GM12874 (cell line): Measurements from ENCODE around the gene OCSTAMP.

Experiments used
- TF ChIP-seq, protein P1 (sequence below): IDR thresholded peaks from 2 replicates; pipeline ENCODE4 v1.5.1; 2011; ENCODE audit warnings: low read depth, mild to moderate bottlenecking, control low read depth, low read length, moderate library complexity; ENCODE audit not compliant: insufficient read depth

Gene OCSTAMP

DNA sequence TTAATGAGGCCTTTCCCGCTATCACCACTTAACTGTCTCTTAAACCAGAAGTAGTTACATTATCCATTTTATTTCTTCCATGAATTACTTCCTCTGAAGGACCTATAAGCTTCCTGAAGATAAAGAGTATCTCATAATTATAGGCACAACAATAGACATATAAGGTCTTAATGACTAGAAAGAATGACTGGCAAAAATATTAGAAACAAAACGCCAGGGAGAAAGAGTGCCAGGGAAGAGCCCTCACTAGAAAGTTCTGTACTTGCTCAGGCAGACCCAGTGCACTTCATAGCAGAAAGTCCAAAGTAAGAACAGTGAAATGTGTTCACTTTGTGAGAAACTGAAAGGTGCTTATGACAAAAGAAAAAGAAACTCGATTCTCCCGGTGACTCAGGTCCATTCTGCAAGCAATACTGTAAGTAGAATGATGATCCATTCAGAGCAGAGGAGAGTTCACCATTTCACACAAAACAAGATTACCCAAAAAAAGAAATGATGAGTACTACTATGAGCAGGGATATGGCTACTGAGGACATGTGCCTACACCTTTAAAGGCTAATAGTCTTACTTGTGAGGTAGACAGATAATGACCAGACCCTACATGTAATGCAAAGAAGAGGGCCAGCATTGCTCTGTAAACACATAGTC, 42.6 kb downstream of the OCSTAMP start:
- TF ChIP-seq, protein P1, sequence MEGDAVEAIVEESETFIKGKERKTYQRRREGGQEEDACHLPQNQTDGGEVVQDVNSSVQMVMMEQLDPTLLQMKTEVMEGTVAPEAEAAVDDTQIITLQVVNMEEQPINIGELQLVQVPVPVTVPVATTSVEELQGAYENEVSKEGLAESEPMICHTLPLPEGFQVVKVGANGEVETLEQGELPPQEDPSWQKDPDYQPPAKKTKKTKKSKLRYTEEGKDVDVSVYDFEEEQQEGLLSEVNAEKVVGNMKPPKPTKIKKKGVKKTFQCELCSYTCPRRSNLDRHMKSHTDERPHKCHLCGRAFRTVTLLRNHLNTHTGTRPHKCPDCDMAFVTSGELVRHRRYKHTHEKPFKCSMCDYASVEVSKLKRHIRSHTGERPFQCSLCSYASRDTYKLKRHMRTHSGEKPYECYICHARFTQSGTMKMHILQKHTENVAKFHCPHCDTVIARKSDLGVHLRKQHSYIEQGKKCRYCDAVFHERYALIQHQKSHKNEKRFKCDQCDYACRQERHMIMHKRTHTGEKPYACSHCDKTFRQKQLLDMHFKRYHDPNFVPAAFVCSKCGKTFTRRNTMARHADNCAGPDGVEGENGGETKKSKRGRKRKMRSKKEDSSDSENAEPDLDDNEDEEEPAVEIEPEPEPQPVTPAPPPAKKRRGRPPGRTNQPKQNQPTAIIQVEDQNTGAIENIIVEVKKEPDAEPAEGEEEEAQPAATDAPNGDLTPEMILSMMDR = no peak

DNA sequence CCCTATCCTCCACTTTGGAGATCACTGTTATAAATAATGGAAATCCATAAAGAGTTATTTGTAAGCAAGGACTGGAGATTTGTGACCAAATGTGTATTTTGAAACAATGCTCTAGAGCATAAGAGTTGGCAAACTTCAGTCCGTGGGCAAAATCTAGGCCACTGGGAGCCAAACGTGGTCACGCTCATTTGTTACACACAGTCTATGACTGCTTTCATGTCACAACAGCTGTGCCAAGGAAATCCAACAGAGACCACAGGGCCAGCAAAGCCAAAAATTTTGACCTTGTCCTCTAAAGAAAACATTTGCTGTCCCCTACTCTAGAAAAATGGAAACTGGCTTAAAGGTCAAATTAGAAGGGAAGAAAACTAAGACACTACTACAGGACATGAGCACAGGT, 44.9 kb downstream of the OCSTAMP start:
- TF ChIP-seq, protein P1 = no peak

DNA sequence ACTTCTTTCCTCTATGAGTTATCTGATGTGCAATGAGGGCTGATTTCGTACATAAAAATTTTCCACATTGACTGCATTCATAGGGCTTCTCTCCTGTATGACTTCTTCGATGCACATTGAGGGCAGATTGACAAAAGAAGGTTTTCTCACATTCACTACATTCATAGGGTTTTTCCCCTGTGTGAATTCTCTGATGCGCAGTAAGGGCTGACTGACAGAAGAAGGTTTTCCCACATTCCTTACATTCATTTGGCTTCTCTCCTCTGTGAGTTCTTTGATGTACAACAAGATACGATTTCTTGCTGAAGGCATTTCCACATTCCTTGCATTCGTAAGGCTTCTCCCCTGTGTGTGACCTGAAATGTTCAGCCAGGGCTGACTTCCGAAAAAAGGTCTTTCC, 48.5 kb downstream of the OCSTAMP start:
- TF ChIP-seq, protein P1 = no peak

DNA sequence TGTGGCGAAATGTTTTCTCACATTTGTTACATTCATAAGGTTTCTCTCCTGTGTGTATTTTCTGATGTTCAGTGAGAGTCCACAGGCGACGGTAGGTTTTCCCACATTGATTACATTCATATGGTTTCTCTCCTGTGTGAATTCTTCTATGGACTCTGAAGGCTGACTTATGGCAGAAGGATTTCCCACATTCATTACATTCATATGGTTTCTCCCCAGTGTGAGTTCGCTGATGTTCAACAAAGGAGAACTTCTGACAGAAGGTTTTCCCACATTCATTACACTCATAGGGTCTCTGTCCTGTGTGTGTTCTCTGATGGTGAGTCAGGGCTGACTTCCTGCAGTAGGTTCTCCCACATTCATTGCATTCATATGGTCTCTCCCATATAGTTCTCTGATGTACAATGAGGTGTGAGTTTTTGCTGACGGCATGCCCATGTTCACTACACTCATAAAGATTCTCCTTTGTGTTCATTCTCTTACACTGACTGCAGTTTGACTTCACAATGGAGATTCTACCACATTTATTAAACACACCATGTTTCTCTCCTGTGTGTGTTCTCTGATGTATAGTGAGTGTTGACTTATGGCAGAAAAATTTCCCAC, 49.0 kb downstream of the OCSTAMP start:
- TF ChIP-seq, protein P1 = no peak

DNA sequence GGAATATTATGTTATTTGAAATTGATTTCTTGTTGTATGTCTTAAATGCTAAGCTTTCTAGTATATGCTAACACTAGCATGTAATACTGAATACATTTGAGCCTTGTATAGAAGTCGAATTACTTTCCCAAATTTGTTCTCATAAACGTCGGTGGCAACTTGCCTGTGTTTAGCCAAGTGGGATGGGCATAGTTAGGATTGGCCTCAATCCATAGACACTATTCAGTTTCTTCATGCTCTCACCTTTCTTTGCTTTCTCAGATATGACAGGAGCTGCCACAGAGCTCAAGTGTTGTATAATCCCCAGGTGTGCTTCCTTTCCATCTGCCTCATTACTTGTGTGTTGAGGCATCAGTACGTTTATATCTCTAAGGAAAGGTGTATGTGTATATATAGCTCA, 56.4 kb downstream of the OCSTAMP start:
- TF ChIP-seq, protein P1 = no peak

DNA sequence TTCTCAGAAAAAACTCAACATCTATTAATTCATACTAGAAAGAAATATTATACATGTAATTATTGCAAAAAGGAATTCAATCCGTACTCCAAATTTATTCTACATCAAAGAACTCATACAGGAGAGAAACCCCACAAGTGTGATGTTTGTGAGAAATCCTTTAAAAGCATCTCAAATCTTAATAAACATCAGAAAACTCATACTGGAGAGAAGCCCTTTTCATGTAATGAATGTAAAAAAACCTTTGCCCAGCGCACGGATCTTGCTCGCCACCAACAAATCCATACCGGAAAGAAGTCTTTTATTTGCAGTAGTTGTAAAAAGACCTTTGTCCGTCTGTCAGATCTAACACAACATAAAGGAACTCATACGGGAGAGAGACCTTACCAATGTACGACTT, 59.1 kb downstream of the OCSTAMP start:
- TF ChIP-seq, protein P1 = no peak
